ENCODE data around the gene PAX6. TPM values are rescaled to one million over a fixed set of nuclear protein-coding genes. Genes with fewer than 3 reads are reported as not detected.

PAX6 gene
- polyA plus RNA-seq, 1 of the 3 experiments (the other 2 are of a cell fraction), result not detected

DNA sequence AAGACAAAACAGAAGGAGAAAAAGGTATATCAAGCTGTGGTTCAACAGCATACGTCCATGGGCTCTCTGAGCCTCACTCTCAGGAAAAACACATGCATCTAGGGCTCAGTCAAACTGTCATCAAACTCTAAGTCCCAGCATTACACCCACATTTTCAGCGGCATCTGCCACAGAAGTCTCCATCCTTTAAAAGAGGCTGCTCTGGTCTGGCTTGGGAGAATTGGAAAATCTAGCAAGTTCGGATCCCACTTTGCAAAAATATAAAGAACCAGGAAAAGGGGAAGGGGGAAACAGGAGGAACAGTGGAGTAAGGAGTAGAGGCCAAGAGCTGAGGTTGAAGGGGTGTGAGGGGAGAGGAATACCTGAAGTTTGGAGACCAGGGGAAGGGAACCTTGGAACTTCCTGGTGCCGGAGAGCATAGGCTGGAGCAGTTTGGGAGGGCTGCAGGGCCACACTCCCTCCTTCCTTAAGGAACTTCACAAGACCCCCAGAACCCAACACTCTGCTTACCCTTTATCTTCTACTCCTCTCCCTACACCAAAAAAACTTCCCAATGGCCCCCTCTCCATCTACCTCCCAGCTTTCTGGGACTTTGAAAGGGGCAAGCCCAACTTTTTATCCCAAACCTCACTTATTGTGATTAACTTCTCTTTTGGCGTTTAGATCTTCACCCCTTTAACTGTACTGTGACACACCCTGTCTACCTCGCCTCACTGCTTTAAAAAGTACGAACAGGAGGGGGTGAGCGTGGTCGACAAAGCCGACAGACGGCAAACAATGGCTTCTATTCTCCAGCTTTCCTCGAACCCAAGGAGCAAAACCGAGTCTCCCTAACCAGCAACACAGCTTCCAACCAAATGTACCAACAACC is 4.0 kb downstream of the PAX6 start:
- Histone ChIP-seq H3K9me3 (no peaks in the 10 kb centered on the region), H3F3A (replicated peaks; ENCODE audit: insufficient read depth) (peaks cover under 1% of the 10 kb centered on the region), H3K36me3 (replicated peaks in 1 of 2; ENCODE audit: control insufficient read depth in 1 of 2, insufficient read depth in 2 of 2, low read length in 1 of 2) (no peaks in the 10 kb centered on the region), H3K27me3 (ENCODE audit: insufficient read depth) (peaks cover 98% of the 10 kb centered on the region), H4K20me1 (ENCODE audit: insufficient read depth) (peaks cover 13% of the 10 kb centered on the region; the same call in 1 of the 2 replicates), H3K9me2 (no peaks in the 10 kb centered on the region), H3K4me1 (ENCODE audit: control insufficient read depth in 1 of 2, insufficient read depth in 2 of 2, low read depth in 1 of 2, low read length in 1 of 2) (no peaks in the 10 kb centered on the region; a peak in 2 of 4 replicates), H2AFZ (ENCODE audit: low read depth) (no peak overlapping the region), H3K79me2 (ENCODE audit: insufficient read depth) (no peaks in the 10 kb centered on the region), H3K27ac (ENCODE audit: low read depth in 2 of 2, low read length in 1 of 2) (no peak overlapping the region), H3K4me2 (no peak overlapping the region), H3K4me3 (ENCODE audit: low read depth in 2 of 2, low read length in 1 of 2) (no peak overlapping the region), H3K9ac (no peak overlapping the region)
- peak; percentile 20 for DNase-seq
- ChIA-PET POLR2A (no interaction called here), CTCF (interaction anchor here (0.6 to 1.3 kb wide), 4 partner anchors 10 to 226 kb away, joined by 3 to 4 read pairs (median 3); no protein-coding TSS in a partner anchor)
- TF ChIP-seq FOXJ3 (CRISPR knock-in tag; IDR thresholded peaks at IDR 0.05), result no peak
- peak; percentile 5; the same call in 1 of the 2 replicates for TF ChIP-seq EZH2phosphoT487 (IDR thresholded peaks at IDR 0.05; ENCODE audit: borderline replicate concordance, low read depth)
- WGBS (ENCODE audit: low lambda C conversion rate), result 23% methylated on average over 13 of the region's 13 CpGs

GRCh38 chr11:31806186-31806927 is 4.8 kb downstream of the PAX6 start:
- H3K27ac ChIP-seq (ENCODE audit: low read depth in 2 of 2, low read length in 1 of 2), result no peak overlapping the region
- no peak for DNase-seq
- peaks cover 13% of the 10 kb centered on the region; the same call in 1 of the 2 replicates for H4K20me1 ChIP-seq (ENCODE audit: insufficient read depth)
- peaks cover 100% of the 10 kb centered on the region for H3K27me3 ChIP-seq (ENCODE audit: insufficient read depth)
- ChIA-PET CTCF (interaction anchor here (1.3 kb wide), 1 partner anchor 165 kb away, joined by 3 read pairs; no protein-coding TSS in a partner anchor), POLR2A (no interaction called here)
- WGBS (ENCODE audit: low lambda C conversion rate), result 19% methylated on average over 23 of the region's 36 CpGs
- no peak overlapping the region for H3K4me2 ChIP-seq
- H3K9me2 ChIP-seq, result no peaks in the 10 kb centered on the region
- H2AFZ ChIP-seq (ENCODE audit: low read depth), result no peak overlapping the region
- H3K36me3 ChIP-seq (replicated peaks in 1 of 2; ENCODE audit: control insufficient read depth in 1 of 2, insufficient read depth in 2 of 2, low read length in 1 of 2), result no peaks in the 10 kb centered on the region
- no peak overlapping the region for H3K9ac ChIP-seq
- no peak for TF ChIP-seq SIN3A (IDR thresholded peaks at IDR 0.05; ENCODE audit: borderline replicate concordance, low read depth, low read length)
- no peak for TF ChIP-seq NFIC (IDR thresholded peaks at IDR 0.05; ENCODE audit: borderline replicate concordance)
- TF ChIP-seq EZH2phosphoT487 (IDR thresholded peaks at IDR 0.05; ENCODE audit: borderline replicate concordance, low read depth), result no peak
- no peak for TF ChIP-seq ZBTB33 (IDR thresholded peaks at IDR 0.05; ENCODE audit: borderline replicate concordance, low read depth)
- TF ChIP-seq FOSL2 (IDR thresholded peaks at IDR 0.05; ENCODE audit: borderline replicate concordance, low read depth), result no peak
- no peak for TF ChIP-seq FOXM1 (IDR thresholded peaks at IDR 0.05; ENCODE audit: low read depth)
- TF ChIP-seq, protein P1, sequence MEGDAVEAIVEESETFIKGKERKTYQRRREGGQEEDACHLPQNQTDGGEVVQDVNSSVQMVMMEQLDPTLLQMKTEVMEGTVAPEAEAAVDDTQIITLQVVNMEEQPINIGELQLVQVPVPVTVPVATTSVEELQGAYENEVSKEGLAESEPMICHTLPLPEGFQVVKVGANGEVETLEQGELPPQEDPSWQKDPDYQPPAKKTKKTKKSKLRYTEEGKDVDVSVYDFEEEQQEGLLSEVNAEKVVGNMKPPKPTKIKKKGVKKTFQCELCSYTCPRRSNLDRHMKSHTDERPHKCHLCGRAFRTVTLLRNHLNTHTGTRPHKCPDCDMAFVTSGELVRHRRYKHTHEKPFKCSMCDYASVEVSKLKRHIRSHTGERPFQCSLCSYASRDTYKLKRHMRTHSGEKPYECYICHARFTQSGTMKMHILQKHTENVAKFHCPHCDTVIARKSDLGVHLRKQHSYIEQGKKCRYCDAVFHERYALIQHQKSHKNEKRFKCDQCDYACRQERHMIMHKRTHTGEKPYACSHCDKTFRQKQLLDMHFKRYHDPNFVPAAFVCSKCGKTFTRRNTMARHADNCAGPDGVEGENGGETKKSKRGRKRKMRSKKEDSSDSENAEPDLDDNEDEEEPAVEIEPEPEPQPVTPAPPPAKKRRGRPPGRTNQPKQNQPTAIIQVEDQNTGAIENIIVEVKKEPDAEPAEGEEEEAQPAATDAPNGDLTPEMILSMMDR (IDR thresholded peaks at IDR 0.05), result no peak
- H3K79me2 ChIP-seq (ENCODE audit: insufficient read depth), result no peaks in the 10 kb centered on the region
- no peaks in the 10 kb centered on the region; a peak in 2 of 4 replicates for H3K4me1 ChIP-seq (ENCODE audit: control insufficient read depth in 1 of 2, insufficient read depth in 2 of 2, low read depth in 1 of 2, low read length in 1 of 2)
- H3K9me3 ChIP-seq, result no peaks in the 10 kb centered on the region
- H3F3A ChIP-seq (replicated peaks; ENCODE audit: insufficient read depth), result peaks cover 4% of the 10 kb centered on the region
- H3K4me3 ChIP-seq (ENCODE audit: low read depth in 2 of 2, low read length in 1 of 2), result no peak overlapping the region
